Right cardiac atrium (tissue), 5 donors: ENCODE measurements around the gene ACSL5. TPM values are rescaled to one million over a fixed set of nuclear protein-coding genes. Genes with fewer than 3 reads are reported as not detected.

Experiments
- ATAC-seq, 2 donors: fragments of 200-7000 bp; cut with Tn5 transposase; one replicate each; pipeline versions ENCODE4 v1.8.0 to v1.9.1; 2020; ENCODE audit warnings: moderate library complexity in 2 of 2, mild to moderate bottlenecking in 1 of 2
- DNase-seq, 3 donors: peaks; one replicate each; pipeline ENCODE4 v3.0.0-alpha.2; 2020
- H3K27ac ChIP-seq: one replicate; pipeline ENCODE4 v1.5.1; 2013; ENCODE audit warnings: mild to moderate bottlenecking, low read length, control low read depth, moderate library complexity
- H3K27me3 ChIP-seq: one replicate; pipeline ENCODE4 v1.6.1; 2013; ENCODE audit not compliant: control insufficient read depth, insufficient read depth
- H3K4me1 ChIP-seq: one replicate; pipeline ENCODE4 v1.6.1; 2013; ENCODE audit warnings: low read length; ENCODE audit not compliant: control insufficient read depth, insufficient read depth
- H3K4me3 ChIP-seq: one replicate; pipeline ENCODE4 v1.5.1; 2013; ENCODE audit warnings: low read length, control low read depth
- H3K9me3 ChIP-seq: one replicate; pipeline ENCODE4 v1.6.1; 2013; ENCODE audit warnings: low read length; ENCODE audit not compliant: control insufficient read depth
- WGBS: extraction: QIAGEN DNeasy Blood & Tissue Kit; methylation state at CpG from one replicate; pipeline ENCODE4 v1.1.7; 2013; 5-methylcytosine and 5-hydroxymethylcytosine counted together
- intact Hi-C, 4 donors: fragments of 100-400 bp; cut with DNase I; formaldehyde crosslinking; loops; one replicate each; pipeline versions ENCODE4 v1.11.0 to v1.14.0; 2022 to 2023
- polyA plus RNA-seq: library from polyadenylated mRNA; stranded (reverse); fragments of 200-250 nt; gene quantifications from one replicate; pipeline ENCODE4 v1.2.3, GENCODE V29; 2013
- total RNA-seq, 4 donors: library from RNA; stranded (reverse); fragmentation: NEBNext Ultra II Directional; extraction: Animal tissue kit (Norgen Biotek cat#: 25700); gene quantifications; one replicate each; pipeline ENCODE4 v1.2.1, GENCODE V29; 2021
- donor health status: healthy with polysubstance abuse.
- donor health status: DM: no; HTN: yes; CAD: no.
- donor health status: DM: no; HTN: no; CAD: no.
- donor health status: DM: no; HTN: yes; CAD: no; lungs with severe emphysema.
- donor health status: DM: yes; HTN: yes; CAD: no.

ACSL5 gene
- total and polyA plus RNA-seq, 5 donors, result 6.9 to 10.2 (median 7.7) TPM

DNA sequence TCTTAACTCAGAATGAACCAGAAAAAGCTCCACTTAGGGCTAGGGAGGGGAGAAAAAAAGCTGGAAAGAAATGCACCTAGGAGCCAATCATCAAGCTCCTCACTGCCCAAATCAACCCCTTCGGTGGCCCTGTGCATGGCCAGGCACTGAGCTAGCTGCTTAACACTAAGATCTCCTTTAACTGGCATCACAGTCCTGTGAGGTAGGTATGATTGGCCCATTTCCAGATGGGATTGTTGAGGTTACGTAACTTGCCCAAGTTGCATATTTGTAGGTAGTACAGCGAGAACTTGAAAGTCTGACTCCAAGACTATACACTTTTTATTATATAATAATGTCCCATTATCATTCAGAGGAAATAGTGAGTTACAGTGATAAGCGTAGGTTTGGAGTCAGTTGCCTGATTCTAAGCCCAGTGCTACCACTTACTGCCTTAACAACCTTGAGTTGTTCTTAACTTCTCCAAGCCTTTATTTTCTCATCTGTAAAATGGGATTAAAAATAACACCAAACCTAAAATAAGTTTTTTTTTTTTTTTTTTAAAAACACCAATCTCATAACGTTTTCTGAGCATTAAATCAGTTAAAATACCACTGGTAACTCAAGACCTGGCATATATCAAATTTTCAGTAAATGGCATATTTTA is 37.2 kb upstream of the ACSL5 start:
- DNase-seq, result no peak
- 77% methylated on average over 5 of the region's 5 CpGs for WGBS
- intact Hi-C loops, result loop anchor here in 1 of 4 donors (10.0 kb wide), 1 partner anchor 88 kb away; no protein-coding TSS in a partner anchor

DNA sequence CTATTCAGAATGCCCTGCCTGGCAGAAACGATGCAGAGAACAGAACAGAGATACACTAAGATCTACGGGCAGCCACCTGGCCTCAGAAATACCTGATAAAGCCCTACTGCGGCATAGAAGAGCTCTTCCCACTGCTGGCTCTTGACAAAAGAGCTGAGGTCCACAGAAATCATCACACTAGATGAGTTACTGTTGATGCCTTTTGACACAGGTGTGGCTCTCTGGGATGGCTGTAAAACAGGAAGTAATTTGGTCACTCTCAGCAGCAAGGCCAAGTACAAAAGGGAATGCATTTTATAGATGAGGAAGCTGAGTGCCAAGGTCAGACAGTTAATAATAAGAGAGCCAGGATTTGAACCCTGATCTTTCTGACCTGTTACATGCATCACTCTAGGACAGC is 35.0 kb upstream of the ACSL5 start:
- ATAC-seq (no peak), DNase-seq (no peak)
- Histone ChIP-seq H3K9me3 (no peaks in the 10 kb centered on the region), H3K4me3 (no peak overlapping the region), H3K4me1 (no peaks in the 10 kb centered on the region), H3K27me3 (no peaks in the 10 kb centered on the region), H3K27ac (no peak overlapping the region)
- intact Hi-C loops, result loop anchor here in 1 of 4 donors (10.0 kb wide), 1 partner anchor 86 kb away; no protein-coding TSS in a partner anchor
- 85% methylated on average over 3 of the region's 3 CpGs for WGBS

More for the DNA sequence above, 37.2 kb upstream of the ACSL5 start:
- H3K9me3 ChIP-seq, result no peaks in the 10 kb centered on the region
- no peaks in the 10 kb centered on the region for H3K27me3 ChIP-seq
- no peak for ATAC-seq
- H3K27ac ChIP-seq, result no peak overlapping the region
- H3K4me1 ChIP-seq, result no peaks in the 10 kb centered on the region
- H3K4me3 ChIP-seq, result no peak overlapping the region

DNA sequence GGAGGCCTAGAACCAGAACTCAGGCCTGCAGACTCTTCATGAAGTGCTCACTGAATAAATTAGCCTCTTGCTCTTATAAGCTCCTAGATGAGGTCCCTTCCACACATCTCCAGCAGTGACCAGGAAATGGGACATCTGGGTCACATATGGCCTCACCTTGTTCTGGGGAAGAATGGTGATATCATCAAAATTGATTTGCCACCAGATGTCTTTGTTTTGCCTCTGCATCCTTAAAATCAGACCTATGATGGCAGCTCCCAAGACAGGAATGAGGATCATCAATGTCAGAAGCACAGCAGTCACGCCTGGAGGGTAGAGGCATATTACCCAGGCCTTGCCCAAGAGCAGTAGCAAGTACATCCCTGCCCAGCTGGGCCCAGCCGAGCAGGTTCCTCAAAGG is 33.3 kb upstream of the ACSL5 start:
- no peaks in the 10 kb centered on the region for H3K4me1 ChIP-seq
- intact Hi-C loops, result no loop called here
- WGBS, result 86% methylated on average over 2 of the region's 2 CpGs
- DNase-seq, result no peak
- no peaks in the 10 kb centered on the region for H3K9me3 ChIP-seq
- H3K27me3 ChIP-seq, result no peaks in the 10 kb centered on the region
- no peak for ATAC-seq
- no peak overlapping the region for H3K4me3 ChIP-seq
- no peak overlapping the region for H3K27ac ChIP-seq

DNA sequence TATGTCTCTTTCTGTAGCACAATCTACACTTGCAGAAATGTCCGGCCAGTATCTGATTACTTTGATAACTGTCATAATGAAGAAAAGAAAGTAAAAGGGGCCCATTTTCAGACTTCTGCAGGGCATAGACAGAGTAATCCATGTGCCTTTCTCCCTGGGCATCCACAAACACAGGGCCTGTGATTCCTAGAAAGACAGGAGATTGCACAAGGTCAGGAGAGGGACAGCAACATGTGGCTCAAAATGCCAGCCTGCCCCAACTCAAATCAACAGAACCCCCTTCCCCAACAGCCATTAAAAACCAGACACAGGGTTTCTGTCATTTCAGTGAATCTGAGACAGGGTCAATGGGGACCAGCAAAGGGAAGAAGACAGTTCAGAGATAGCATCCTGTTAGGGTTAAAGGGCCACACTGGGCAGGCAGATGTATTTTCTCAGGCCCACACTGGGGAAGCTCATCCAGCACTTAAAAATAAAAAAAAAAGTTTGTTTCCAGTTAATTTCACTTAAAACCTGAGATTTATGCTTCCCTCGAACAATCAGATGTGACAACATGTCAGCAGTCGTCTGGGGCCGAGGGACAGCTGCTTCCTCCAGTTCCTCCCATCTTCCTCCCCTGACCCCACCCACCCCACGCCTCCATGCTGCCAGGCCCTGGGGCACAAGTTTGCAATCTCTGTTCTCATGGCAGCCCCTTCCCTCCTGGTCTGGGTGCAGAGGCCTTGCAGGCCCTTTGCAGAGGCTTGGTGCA is 30.7 kb upstream of the ACSL5 start:
- Histone ChIP-seq H3K27ac (no peak overlapping the region), H3K27me3 (no peaks in the 10 kb centered on the region), H3K4me1 (no peaks in the 10 kb centered on the region), H3K9me3 (no peaks in the 10 kb centered on the region), H3K4me3 (no peak overlapping the region)
- ATAC-seq, result no peak
- DNase-seq, result no peak
- intact Hi-C loops, result no loop called here
- WGBS, result 50% methylated on average over 5 of the region's 5 CpGs

DNA sequence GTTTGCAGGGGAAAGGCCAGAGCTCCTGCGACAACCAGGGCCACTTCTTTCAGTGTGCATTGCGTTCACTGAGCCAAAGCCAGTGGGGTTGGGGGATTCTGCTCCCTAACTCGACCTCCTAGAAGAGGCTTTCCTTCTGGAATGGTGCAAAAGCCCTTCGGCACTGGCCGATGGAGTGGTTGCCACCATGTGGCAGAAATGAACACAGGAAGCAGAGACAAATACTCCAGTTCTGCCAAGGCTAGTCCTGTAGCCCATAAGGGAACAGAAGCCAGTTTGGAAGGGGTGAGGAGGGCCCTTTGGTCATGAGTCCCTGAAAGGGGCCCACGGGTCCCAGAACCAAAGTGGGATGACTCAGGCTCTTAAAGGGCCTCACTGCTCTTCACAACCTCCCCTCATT is 29.7 kb upstream of the ACSL5 start:
- Histone ChIP-seq H3K4me3 (no peak overlapping the region), H3K9me3 (no peaks in the 10 kb centered on the region), H3K27me3 (no peaks in the 10 kb centered on the region), H3K27ac (no peak overlapping the region), H3K4me1 (no peaks in the 10 kb centered on the region)
- 81% methylated on average over 6 of the region's 6 CpGs for whole genome bisulfite sequencing
- DNase-seq, result no peak
- peak in 1 of 2 donors; percentile 38 for ATAC-seq
- intact Hi-C loops, result no loop called here

DNA sequence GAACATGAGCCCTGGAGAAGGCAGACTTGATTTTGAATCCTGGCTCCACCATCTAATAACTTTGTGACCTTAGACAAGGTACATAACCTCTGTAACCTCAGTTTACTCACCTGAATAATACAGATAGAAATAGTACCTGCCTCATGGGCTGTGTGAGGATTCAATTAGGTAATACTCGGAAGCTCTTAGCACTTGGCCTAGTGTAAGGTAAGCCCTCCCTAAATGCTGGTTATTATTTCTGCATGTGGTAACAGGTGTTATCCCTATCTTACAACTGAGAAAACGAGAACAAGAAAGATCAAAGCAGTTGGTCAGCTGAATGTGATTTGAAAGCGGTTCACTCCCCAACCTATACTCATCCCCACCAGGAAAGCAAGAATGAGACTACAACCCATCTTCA is 28.7 kb upstream of the ACSL5 start:
- no peaks in the 10 kb centered on the region for H3K27me3 ChIP-seq
- ATAC-seq (no peak), DNase-seq (no peak)
- intact Hi-C loops, result no loop called here
- H3K9me3 ChIP-seq, result no peaks in the 10 kb centered on the region
- WGBS, result 83% methylated on average over 3 of the region's 3 CpGs
- no peaks in the 10 kb centered on the region for H3K4me1 ChIP-seq
- H3K4me3 ChIP-seq, result no peak overlapping the region
- no peak overlapping the region for H3K27ac ChIP-seq

DNA sequence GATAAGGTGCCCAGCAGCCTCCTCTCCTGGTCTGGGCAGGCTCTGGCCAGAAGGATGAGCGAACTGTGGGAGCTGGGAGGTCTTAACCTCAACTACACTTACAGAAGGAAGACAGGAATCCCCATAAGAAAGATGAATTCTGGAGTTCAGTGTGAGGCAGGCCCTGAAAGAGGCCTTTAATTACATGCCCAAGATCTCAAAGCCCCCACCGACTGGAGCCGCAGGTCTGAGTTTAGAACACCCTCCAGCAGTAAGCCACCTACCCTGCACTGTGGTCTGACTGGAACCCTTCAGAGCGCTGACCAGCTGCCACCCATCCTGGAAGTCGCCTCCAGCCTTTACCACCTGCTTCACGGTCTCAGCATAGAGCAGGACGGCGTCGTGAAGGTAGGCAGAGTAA is 28.2 kb upstream of the ACSL5 start:
- intact Hi-C loops, result no loop called here
- ATAC-seq, result no peak
- DNase-seq, result no peak
- Histone ChIP-seq H3K27ac (no peak overlapping the region), H3K4me3 (no peak overlapping the region), H3K9me3 (no peaks in the 10 kb centered on the region), H3K27me3 (no peaks in the 10 kb centered on the region), H3K4me1 (no peaks in the 10 kb centered on the region)
- 92% methylated on average over 9 of the region's 9 CpGs for WGBS

DNA sequence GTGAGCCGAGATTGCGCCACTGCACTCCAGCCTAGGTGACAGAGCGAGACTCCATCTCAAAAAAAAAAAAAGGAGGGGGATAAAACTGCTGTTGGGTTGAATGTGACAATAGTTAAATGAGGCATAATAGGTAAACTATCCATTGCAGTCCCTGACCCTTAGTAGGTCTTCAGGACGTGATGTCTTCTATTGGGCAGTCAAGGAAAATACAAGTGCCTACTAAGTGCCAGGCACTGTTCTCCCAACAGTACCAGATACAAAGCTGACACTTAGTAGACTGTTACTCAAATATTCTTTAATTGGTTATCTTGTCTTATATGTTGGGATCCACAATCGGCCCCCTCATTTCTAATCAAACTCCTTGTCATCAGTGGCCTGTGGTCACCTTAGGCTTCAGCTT is 27.1 kb upstream of the ACSL5 start:
- no peaks in the 10 kb centered on the region for H3K9me3 ChIP-seq
- ATAC-seq (no peak), DNase-seq (no peak)
- intact Hi-C loops, result no loop called here
- H3K27ac ChIP-seq, result no peak overlapping the region
- H3K4me1 ChIP-seq, result no peaks in the 10 kb centered on the region
- 83% methylated on average over 5 of the region's 5 CpGs for WGBS
- no peaks in the 10 kb centered on the region for H3K27me3 ChIP-seq
- no peak overlapping the region for H3K4me3 ChIP-seq

DNA sequence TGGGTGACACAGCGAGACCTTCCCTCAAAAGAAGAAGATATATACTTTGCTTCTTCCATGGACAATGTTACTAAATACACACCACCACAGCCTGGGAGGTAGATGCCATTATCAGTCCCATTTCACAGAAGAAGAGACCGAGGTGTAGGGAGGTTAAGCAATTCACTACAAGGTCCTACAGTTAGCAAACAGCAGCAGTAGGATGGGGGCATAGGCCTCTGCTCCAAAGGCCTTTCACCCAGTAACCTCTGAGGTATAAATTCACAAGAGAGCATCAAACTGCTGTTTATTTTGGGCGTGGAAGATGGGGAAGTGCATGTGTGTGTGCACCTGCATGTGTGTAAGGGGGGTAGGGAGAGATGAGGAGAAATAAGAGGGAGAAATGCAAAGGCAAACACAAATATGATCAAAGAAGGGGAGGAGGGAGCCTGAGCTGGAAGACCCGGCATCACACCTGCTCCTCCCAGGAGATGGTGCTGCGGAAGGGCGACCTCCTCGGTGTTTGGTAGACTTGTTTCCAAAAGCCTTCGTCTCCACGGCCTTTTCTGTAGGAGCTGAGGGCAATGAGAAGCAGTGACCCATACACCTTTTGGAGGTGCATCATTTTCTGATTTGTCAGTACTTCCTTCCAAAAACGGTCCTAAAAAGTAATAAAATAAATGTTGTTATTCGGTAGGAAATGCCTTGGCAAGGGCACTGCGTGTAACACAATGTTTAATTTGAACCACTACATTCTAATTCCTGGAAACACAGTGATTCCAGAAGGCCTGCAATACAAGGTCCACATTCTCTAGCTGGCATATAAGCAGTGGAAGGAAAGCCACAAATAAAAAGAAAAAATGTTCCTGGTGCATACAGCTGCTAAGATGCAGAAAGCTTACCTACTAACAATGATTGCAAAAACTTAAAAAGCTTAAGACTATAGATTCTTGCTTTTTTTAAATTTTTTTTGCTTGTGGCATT is 25.9 kb upstream of the ACSL5 start:
- Histone ChIP-seq H3K4me1 (no peaks in the 10 kb centered on the region), H3K27ac (no peak overlapping the region), H3K4me3 (no peak overlapping the region), H3K9me3 (no peaks in the 10 kb centered on the region), H3K27me3 (no peaks in the 10 kb centered on the region)
- DNase-seq, result no peak
- 83% methylated on average over 12 of the region's 12 CpGs for WGBS
- ATAC-seq, result no peak
- intact Hi-C loops, result no loop called here

DNA sequence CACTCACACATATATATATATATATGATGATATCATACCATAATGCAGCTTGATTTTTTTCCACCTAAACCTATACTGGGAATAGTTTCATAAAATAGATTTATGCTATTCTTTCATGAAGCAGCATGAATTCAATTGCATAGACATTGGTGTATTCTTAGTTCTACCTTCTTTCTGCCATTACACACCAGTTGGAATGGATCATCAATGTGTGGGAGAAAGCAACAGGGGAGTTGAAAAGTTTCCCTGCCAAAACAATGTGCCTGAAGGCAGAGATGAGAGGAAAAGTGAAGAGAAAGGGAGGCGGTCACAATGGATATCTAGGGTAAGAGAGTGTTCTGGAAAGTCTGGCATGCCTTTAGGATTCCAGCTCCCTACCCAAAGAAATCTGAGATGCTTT is 25.2 kb upstream of the ACSL5 start:
- intact Hi-C loops, result no loop called here

More for the DNA sequence above, 25.2 kb upstream of the ACSL5 start:
- DNase-seq (no peak), ATAC-seq (no peak)
- Histone ChIP-seq H3K4me3 (no peak overlapping the region), H3K4me1 (no peaks in the 10 kb centered on the region), H3K9me3 (no peaks in the 10 kb centered on the region), H3K27me3 (no peaks in the 10 kb centered on the region), H3K27ac (no peak overlapping the region)
- WGBS, result 58% methylated on average over 1 of the region's 1 CpG
